ENCODE data around the gene AUTS2. TPM values are rescaled to one million over a fixed set of nuclear protein-coding genes. Genes with fewer than 3 reads are reported as not detected.

Gene AUTS2
- total RNA-seq, 4 donors from 2014 or later = 14.9 to 27.2 (median 17.5) TPM

DNA sequence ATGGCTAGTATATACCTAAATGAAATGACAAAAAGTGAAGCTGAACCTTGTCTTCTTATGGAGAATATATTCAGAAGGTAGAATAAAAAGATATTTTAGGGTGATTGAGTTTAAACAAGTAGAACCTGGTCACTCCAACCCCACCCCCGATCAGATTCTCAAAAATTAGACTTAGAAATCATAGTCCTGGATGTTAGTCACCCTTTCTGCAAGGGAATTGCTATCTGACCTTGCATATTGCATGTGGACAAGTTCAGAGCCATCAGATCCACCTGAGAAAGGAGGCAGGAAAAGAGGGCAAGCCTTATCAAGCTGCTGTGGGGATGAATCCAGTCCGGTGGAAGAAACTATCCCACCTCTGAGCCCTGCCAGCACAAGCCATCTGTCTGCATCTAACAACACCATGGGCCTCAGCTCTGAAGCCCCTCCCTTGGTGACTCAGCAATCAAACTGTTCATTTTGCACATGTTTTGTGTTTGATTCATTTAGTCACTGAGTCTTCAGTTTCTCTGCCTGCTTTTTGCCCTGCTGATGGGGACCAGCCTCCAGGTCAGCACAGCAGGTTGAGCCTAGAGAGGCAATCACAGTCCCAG is 727.3 kb downstream of the AUTS2 start:
- Histone ChIP-seq H3K9me3 (no peaks in the 10 kb centered on the region), H3K4me3 (replicated peaks in 1 of 3) (no peak overlapping the region), H3K4me1 (peaks cover 7 to 11% of the 10 kb centered on the region in 2 donors), H3K27ac (no peak overlapping the region), H3K27me3 (no peaks in the 10 kb centered on the region), H3K36me3 (no peaks in the 10 kb centered on the region)
- intact Hi-C loops (cut with DNase I) = no loop called here
- TF ChIP-seq, protein P1, sequence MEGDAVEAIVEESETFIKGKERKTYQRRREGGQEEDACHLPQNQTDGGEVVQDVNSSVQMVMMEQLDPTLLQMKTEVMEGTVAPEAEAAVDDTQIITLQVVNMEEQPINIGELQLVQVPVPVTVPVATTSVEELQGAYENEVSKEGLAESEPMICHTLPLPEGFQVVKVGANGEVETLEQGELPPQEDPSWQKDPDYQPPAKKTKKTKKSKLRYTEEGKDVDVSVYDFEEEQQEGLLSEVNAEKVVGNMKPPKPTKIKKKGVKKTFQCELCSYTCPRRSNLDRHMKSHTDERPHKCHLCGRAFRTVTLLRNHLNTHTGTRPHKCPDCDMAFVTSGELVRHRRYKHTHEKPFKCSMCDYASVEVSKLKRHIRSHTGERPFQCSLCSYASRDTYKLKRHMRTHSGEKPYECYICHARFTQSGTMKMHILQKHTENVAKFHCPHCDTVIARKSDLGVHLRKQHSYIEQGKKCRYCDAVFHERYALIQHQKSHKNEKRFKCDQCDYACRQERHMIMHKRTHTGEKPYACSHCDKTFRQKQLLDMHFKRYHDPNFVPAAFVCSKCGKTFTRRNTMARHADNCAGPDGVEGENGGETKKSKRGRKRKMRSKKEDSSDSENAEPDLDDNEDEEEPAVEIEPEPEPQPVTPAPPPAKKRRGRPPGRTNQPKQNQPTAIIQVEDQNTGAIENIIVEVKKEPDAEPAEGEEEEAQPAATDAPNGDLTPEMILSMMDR (IDR thresholded peaks at IDR 0.05) = no peak
- no peak for TF ChIP-seq POLR2A (IDR thresholded peaks at IDR 0.05)
- WGBS, 2 donors = 62 to 84% methylated on average over 2 of the region's 2 CpGs
- no peak for DNase-seq

DNA sequence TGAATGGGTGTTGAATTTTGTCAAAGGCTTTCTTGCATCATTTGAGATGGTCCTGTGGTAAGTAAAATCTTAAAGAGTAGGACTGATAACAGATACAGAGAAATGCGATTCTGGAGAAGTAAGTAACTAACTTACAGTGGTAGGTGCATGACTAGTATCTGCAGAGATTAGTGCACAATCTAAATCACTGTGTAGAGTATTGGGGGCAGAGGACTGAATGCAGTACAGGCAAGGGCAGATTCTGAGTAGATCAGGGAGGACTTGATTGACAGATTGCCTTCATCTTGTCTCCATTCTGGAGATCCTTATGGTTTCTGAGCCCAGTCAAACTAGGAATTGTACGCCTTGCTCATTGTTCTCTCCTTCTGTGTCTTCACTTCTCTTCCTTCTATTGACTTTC is 736.0 kb downstream of the AUTS2 start:
- no peak for TF ChIP-seq POLR2A (IDR thresholded peaks at IDR 0.05)
- TF ChIP-seq, protein P1 (IDR thresholded peaks at IDR 0.05) = no peak
- no peak overlapping the region for H3K4me3 ChIP-seq (replicated peaks in 1 of 3)
- no peaks in the 10 kb centered on the region for H3K9me3 ChIP-seq
- no peak for DNase-seq
- H3K27ac ChIP-seq = no peak overlapping the region
- intact Hi-C loops (cut with DNase I) = no loop called here
- 97% methylated on average over 2 of the region's 2 CpGs for WGBS, 2 donors
- no peaks in the 10 kb centered on the region for H3K36me3 ChIP-seq
- no peaks in the 10 kb centered on the region for H3K4me1 ChIP-seq
- no peaks in the 10 kb centered on the region for H3K27me3 ChIP-seq

DNA sequence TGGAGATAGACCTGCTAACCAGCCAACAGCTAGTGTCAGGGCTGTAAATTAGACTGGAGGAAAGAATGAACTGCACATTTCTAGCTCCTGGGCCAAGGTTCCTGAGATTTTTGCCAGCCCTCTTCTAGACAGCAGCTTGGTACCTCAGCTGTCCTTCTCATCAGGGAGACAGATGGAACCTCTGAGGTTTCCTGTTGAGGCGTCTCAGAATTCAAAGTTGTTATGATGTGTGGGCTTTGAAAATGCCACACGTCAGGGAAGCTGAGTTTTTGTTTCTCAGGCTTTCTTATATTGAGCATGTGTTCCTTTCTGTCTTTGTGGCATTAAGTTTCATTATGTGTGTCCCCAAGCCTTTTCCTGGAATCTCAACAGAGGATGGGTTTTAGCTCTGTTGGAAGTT is 736.6 kb downstream of the AUTS2 start:
- intact Hi-C loops (cut with DNase I) = no loop called here
- Histone ChIP-seq H3K4me1 (no peaks in the 10 kb centered on the region), H3K27me3 (no peaks in the 10 kb centered on the region), H3K4me3 (replicated peaks in 1 of 3) (no peak overlapping the region), H3K36me3 (no peaks in the 10 kb centered on the region), H3K9me3 (no peaks in the 10 kb centered on the region), H3K27ac (no peak overlapping the region)
- WGBS, 2 donors = 92 to 96% methylated on average over 2 of the region's 2 CpGs
- TF ChIP-seq POLR2A (IDR thresholded peaks at IDR 0.05) = no peak
- TF ChIP-seq, protein P1 (IDR thresholded peaks at IDR 0.05) = no peak
- no peak for DNase-seq

DNA sequence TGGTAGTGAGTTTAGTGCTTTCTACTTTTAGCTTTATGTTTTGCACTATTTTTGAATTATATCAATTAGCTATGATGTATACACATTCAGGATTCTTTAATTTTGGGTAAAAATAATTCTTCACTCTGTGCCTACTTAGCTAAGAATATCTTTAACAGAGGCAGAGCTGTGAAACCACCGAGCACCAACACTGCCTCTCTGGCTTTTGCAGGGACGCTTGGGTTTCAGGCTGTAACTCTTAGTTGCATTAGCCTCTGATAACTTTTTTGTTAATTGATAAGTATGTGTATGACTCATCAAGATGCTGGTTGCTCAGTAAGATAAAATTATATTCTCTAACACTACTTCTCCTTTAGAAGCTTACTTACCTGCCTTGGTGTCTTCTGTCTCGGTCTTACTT is 738.3 kb downstream of the AUTS2 start:
- 93 to 96% methylated on average over 3 of the region's 3 CpGs for WGBS, 2 donors
- intact Hi-C loops (cut with DNase I) = no loop called here
- Histone ChIP-seq H3K27ac (no peak overlapping the region), H3K9me3 (no peaks in the 10 kb centered on the region), H3K27me3 (no peaks in the 10 kb centered on the region), H3K36me3 (no peaks in the 10 kb centered on the region), H3K4me1 (no peaks in the 10 kb centered on the region), H3K4me3 (replicated peaks in 1 of 3) (no peak overlapping the region)
- no peak for TF ChIP-seq POLR2A (IDR thresholded peaks at IDR 0.05)
- TF ChIP-seq, protein P1 (IDR thresholded peaks at IDR 0.05) = no peak
- no peak for DNase-seq

DNA sequence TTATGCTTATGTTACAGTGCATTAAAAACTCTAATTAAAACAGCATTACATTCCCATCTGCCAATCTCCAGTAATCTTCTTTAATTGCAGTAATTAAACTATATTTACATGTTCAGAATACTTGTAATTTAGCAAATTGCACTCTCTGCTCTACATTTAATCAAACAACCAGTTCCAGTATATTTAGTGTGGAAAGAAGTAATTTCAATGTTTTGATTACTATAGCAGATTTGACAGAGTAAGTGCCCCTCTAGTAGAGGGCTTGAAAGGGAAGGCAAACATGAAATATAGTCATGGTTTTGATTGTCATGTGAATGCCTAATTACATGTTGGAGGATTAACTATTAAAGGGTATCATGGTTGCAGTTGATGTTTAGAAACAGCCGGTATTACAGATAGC is 739.7 kb downstream of the AUTS2 start:
- Histone ChIP-seq H3K27me3 (no peaks in the 10 kb centered on the region), H3K4me3 (replicated peaks in 1 of 3) (no peak overlapping the region), H3K4me1 (no peaks in the 10 kb centered on the region), H3K36me3 (no peaks in the 10 kb centered on the region), H3K9me3 (no peaks in the 10 kb centered on the region), H3K27ac (no peak overlapping the region)
- intact Hi-C loops (cut with DNase I) = no loop called here
- no peak for DNase-seq
- WGBS, 2 donors = 92 to 98% methylated on average over 1 of the region's 1 CpG
- TF ChIP-seq, protein P1 (IDR thresholded peaks at IDR 0.05) = no peak
- no peak for TF ChIP-seq POLR2A (IDR thresholded peaks at IDR 0.05)

Data from thyroid gland (tissue), 4 donors.